ENCODE measurements around the gene WDR43. TPM values are rescaled to one million over a fixed set of nuclear protein-coding genes. Genes with fewer than 3 reads are reported as not detected.

Gene WDR43
- polyA plus RNA-seq, 1 donor (not counting 4 experiments of a cell fraction or from before 2014, with no cell fraction given) = 125 TPM

DNA sequence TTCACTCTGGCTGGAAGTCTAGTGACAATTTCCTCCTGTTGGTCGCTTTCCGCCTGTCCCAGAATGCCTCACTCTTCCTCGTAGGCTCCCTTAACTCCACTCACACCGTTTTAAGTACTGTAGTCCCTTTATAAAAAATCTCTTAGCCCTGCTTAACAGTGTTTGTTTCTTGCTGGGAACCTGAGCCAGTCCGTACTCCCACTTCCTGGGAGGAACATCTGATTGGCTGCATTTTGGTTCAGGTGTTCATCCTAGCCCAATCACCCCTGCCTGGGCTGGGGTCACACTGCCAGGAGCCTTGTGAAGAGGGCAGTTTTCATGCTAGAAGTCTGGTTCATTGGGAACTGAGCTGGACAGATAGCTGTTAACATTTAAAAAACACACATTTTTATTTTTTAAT lies 61.0 kb downstream of the WDR43 start:
- Histone ChIP-seq H4K20me1 (ENCODE audit: control insufficient read depth, extremely low read depth, insufficient read depth, low read length) (no peaks in the 10 kb centered on the region), H3K4me3 (ENCODE audit: control insufficient read depth in 2 of 3, extremely low read depth in 1 of 3, insufficient read depth in 2 of 3, low read depth in 1 of 3, low read length in 3 of 3) (no peak overlapping the region), H3K36me3 (ENCODE audit: control insufficient read depth in 2 of 2, extremely low read depth in 1 of 2, insufficient read depth in 2 of 2, low read length in 2 of 2) (no peaks in the 10 kb centered on the region), H3K4me2 (ENCODE audit: control insufficient read depth, extremely low read depth, insufficient read depth, low read depth, low read length) (no peak overlapping the region), H3K79me2 (ENCODE audit: control insufficient read depth, insufficient read depth, low read length) (no peaks in the 10 kb centered on the region), H2AFZ (ENCODE audit: control insufficient read depth, low read length) (no peak overlapping the region), H3K9ac (ENCODE audit: control insufficient read depth, extremely low read depth, insufficient read depth, low read length) (no peak overlapping the region), H3K27ac (ENCODE audit: control insufficient read depth, insufficient read depth, low read length) (no peak overlapping the region), H3K9me3 (ENCODE audit: control insufficient read depth, low read depth, low read length) (no peaks in the 10 kb centered on the region), H3K4me1 (ENCODE audit: control insufficient read depth, extremely low read depth, insufficient read depth, low read length) (peaks cover 2% of the 10 kb centered on the region), H3K27me3 (ENCODE audit: control insufficient read depth, extremely low read depth, insufficient read depth, low read length) (no peaks in the 10 kb centered on the region), H3K9me1 (ENCODE audit: control insufficient read depth, extremely low read depth, insufficient read depth, low read length) (no peaks in the 10 kb centered on the region)
- dilution Hi-C loops (cut with MboI; ENCODE audit: extremely low pct_ligation_motif_present, low sequenced_read_pairs) = no loop called here
- FAIRE-seq (no peak), DNase-seq (ENCODE audit: low read depth, low spot score) (no peak)
- TF ChIP-seq EZH2 (IDR thresholded peaks at IDR 0.05; ENCODE audit: low read length) (no peak), CTCF (optimal IDR thresholded peaks at IDR 0.05 in 1 of 3, IDR thresholded peaks at IDR 0.05 in 1 of 3, conservative IDR thresholded peaks at IDR 0.05 in 1 of 3; ENCODE audit: extremely low read depth in 1 of 3, insufficient read depth in 2 of 3, low read length in 3 of 3) (no peak)

DNA sequence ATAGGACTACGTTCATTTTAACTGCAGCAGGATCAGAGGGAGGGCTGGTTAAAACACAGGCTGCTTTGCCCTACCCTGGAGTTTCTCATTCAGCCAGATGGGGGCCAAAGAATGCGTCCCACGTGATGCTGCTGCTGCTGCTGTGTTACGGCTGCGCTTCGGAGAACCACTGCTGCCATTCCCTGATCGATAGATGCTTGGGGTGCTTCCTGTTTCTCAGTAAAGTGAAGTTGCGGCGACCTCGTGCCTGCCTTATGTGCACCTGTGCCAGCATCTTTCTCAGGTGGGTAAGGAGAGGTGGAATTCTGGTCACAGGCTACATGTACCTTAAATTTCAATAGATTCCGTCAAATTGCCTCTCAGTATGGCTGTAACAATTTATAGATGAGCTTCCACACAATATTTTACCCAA lies 62.0 kb downstream of the WDR43 start:
- dilution Hi-C loops (cut with MboI; ENCODE audit: extremely low pct_ligation_motif_present, low sequenced_read_pairs) = no loop called here
- Histone ChIP-seq H3K9me3 (ENCODE audit: control insufficient read depth, low read depth, low read length) (no peaks in the 10 kb centered on the region), H3K9me1 (ENCODE audit: control insufficient read depth, extremely low read depth, insufficient read depth, low read length) (no peaks in the 10 kb centered on the region), H4K20me1 (ENCODE audit: control insufficient read depth, extremely low read depth, insufficient read depth, low read length) (no peaks in the 10 kb centered on the region), H3K36me3 (ENCODE audit: control insufficient read depth in 2 of 2, extremely low read depth in 1 of 2, insufficient read depth in 2 of 2, low read length in 2 of 2) (no peaks in the 10 kb centered on the region), H3K27ac (ENCODE audit: control insufficient read depth, insufficient read depth, low read length) (no peak overlapping the region), H3K27me3 (ENCODE audit: control insufficient read depth, extremely low read depth, insufficient read depth, low read length) (no peaks in the 10 kb centered on the region), H3K4me2 (ENCODE audit: control insufficient read depth, extremely low read depth, insufficient read depth, low read depth, low read length) (peak overlapping the region; percentile 59), H3K4me1 (ENCODE audit: control insufficient read depth, extremely low read depth, insufficient read depth, low read length) (peaks cover 2% of the 10 kb centered on the region), H3K4me3 (ENCODE audit: control insufficient read depth in 2 of 3, extremely low read depth in 1 of 3, insufficient read depth in 2 of 3, low read depth in 1 of 3, low read length in 3 of 3) (no peak overlapping the region), H3K9ac (ENCODE audit: control insufficient read depth, extremely low read depth, insufficient read depth, low read length) (no peak overlapping the region), H2AFZ (ENCODE audit: control insufficient read depth, low read length) (no peak overlapping the region), H3K79me2 (ENCODE audit: control insufficient read depth, insufficient read depth, low read length) (no peaks in the 10 kb centered on the region)
- FAIRE-seq (no peak), DNase-seq (ENCODE audit: low read depth, low spot score) (no peak)
- TF ChIP-seq CTCF (optimal IDR thresholded peaks at IDR 0.05 in 1 of 3, IDR thresholded peaks at IDR 0.05 in 1 of 3, conservative IDR thresholded peaks at IDR 0.05 in 1 of 3; ENCODE audit: extremely low read depth in 1 of 3, insufficient read depth in 2 of 3, low read length in 3 of 3) (peak in 1 of 3 experiments; percentile 11), EZH2 (IDR thresholded peaks at IDR 0.05; ENCODE audit: low read length) (no peak)
